ENCODE measurements around the gene IGF2BP1.
"Not testable (repeated sequence)": the region's sequence is repeated elsewhere in the genome, so short reads cannot be mapped to it uniquely, and the experiment has no call there.

The IGF2BP1 gene

GRCh38 chr17:49100601-49101000 lies 103.4 kb downstream of the IGF2BP1 start:
- DNase-seq (ENCODE audit: low read depth in 2 of 2): no peak

- DNase-seq (ENCODE audit: low read depth in 2 of 2): no peak
Observed at GRCh38 chr17:49101054-49101534, 103.9 kb downstream of the IGF2BP1 start.

GRCh38 chr17:49103360-49103759 lies 106.2 kb downstream of the IGF2BP1 start:
- DNase-seq (ENCODE audit: low read depth in 2 of 2): not testable (repeated sequence)

- DNase-seq (ENCODE audit: low read depth in 2 of 2): no peak
Observed at GRCh38 chr17:49104511-49105074, 107.4 kb downstream of the IGF2BP1 start.

Measured in stimulated activated CD8-positive, alpha-beta memory T cell treated with anti-CD3 and anti-CD28 coated beads, Interleukin-2, amount 100 ng/mL, for 1 hour (primary cell).